Inferior parietal cortex (tissue), 1 donor: ENCODE results near the gene TMEM163.
"Not testable (repeated sequence)": the region's sequence is repeated elsewhere in the genome, so short reads cannot be mapped to it uniquely, and the experiment has no call there.

ENCODE experiments used
- DNase-seq: peaks from one replicate; pipeline ENCODE4 v3.0.0-alpha.2; 2016; ENCODE audit errors: extremely low spot score

TMEM163 gene

DNA sequence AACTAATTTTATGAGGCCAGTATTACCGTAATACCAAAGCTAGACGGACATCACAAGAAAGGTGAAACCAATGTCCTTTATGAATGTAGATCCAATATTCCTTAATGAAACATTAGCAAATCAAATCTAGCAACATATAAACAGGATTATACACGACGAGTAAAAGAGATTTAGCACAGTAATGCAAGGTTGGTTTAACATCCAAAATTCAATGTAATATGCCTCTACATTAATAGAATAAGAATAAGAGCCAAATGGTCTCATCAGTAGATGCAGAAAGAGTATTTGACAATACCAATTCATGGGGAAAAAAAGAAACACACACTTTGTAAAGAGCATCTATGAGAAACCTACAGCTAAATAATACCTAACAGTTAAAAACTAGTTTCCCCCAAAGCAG is 99.5 kb downstream of the TMEM163 start:
- no peak for DNase-seq

GRCh38 chr2:134615480-134615879 is 103.3 kb downstream of the TMEM163 start:
- DNase-seq: not testable (repeated sequence)

DNA sequence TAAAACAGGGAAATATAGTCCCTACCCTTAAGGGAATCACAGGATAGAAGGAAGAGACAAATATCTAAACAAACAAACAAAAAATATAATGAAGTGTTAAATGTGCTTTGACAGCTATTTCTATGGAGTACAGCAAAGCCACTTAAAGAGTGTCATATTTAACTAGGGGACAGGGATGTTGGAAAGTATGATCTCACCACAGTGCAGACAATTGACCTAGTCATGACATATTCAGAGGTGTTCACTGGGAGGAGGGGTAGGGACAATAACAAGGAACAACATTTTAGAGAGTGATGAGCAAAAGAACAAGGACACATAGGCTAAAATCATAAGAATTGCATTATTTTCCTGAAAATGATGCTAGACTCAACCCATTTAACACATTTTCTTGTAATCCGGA is 107.5 kb downstream of the TMEM163 start:
- no peak for DNase-seq

- DNase-seq: no peak
These were observed 107.9 kb downstream of the TMEM163 start for GRCh38 chr2:134610871-134611270.

DNA sequence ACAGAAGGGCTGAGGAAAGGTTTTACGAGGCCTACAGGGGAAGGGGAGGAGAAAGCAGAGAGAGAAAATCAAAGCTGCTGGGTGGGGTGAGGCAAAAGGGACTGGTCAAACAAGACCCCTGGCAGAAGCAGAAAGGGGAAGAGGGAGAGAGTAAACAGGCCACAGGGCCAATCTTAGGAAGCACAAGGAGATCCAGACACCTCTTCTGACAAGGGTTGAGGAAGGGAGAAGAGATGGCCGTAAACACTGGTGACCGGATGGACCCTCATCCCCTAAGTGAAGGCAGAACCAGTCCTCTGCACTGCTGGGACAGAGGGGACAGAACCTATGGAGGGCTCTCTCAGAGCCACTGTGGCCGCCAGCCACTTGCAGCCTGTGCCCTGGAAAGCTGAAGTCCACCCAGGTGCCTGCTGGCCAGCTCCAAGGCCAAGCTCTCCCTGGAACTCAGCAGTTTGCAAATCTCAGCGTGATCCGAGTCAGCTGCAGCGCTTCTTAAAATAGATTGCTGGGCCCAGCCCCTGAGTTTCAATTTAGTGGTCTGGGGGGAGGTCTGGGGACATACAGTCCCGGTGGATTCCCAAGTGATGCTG is 108.8 kb downstream of the TMEM163 start:
- no peak for DNase-seq

DNA sequence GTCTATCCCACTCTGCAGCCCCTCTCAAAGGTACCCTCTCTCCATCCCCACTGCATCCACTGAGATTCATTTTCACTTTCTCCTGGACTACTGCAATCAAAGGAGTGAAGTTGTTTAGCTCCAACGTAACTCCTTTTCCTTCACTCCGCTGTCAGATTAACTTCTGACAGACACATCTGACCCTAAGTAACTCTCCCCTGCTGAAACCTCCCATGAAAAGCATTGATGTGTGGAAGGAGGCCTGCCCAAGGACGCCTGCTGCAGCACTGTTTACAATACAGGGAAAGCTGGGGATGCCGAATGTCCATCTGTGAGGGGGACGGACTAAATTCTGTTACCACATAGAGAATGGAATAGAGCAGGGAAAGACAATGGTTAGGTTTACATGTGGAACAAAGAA is 114.8 kb downstream of the TMEM163 start:
- DNase-seq: no peak

DNA sequence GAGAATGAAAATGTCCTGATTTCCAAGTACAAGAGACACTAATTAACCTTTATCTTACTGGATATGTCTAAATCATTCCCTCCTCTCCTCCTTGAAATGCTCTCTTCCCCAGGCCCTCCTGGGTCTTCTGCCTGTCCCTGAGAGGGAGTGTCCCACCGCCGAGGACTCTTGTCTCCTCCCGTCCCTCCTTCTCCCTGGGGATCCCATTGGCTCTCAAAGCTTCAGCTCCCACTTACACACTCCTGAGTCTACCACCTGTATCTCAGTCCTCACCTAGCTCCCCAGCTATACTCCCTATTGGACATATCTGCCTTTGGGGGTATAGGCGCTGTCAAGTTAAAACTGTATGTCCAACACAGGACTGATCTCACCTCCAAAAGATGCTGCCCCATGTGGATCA is 116.1 kb downstream of the TMEM163 start:
- DNase-seq: no peak

DNA sequence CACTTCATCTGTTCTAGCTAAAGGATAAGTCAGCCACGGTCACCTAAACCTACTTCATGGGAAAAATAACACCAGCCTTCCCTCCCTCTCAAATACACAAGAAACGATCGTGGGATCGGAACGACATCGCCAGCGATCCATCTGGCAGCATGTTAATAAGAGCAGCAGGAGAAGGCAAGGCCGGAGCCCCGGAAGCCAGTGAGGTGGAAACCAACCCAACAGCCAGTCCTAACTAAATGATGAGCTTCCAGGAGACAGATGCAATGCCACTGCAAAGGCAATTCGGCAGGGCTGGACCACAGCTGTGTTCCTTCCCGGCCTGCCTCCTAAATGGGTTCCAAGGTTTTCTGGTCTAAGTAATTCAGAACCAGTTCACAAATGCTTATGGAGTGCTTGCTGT is 117.5 kb downstream of the TMEM163 start:
- DNase-seq: no peak

- DNase-seq: no peak
These were observed 118.6 kb downstream of the TMEM163 start for GRCh38 chr2:134600208-134600607.

DNA sequence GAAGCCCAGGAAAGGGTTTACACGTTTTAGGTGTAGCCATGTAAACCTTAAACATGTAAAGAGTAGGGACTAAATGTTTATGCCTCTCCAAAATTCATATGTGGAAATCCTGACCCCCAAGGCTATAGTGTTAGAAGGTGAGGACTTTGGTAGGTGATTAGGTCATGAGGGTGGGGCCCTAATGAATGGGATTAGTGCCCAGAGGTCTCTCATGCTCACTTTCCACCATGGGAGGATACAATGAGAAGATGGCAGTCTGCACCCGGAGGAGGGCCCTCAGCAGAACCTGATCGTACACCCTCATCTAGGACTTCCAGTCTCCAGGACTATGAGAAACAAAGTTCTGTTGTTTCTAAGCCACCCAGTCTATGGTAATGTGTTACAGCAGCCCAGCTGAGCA is 119.6 kb downstream of the TMEM163 start:
- no peak for DNase-seq

- DNase-seq: no peak
These were observed 124.4 kb downstream of the TMEM163 start for GRCh38 chr2:134594399-134594798.

DNA sequence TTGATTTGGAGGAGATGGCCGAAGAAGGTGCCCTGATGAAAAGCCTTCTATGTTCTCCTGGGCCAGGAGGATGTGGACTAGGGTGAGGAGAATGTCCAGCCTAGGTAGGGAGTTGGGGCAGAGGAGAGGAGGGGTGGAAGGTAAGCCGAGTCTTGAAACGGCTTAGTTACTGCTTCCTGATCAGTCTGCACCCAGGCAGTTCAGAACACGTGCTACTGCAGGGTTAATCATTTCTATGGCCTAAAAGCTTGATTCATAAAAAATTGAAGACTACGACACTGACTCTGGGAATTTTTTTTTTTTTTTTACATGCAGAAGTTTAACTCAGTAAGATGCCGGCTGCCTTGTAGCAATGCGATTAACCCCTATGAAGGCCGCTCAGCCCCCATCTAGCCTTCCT is 125.3 kb downstream of the TMEM163 start:
- DNase-seq: no peak

DNA sequence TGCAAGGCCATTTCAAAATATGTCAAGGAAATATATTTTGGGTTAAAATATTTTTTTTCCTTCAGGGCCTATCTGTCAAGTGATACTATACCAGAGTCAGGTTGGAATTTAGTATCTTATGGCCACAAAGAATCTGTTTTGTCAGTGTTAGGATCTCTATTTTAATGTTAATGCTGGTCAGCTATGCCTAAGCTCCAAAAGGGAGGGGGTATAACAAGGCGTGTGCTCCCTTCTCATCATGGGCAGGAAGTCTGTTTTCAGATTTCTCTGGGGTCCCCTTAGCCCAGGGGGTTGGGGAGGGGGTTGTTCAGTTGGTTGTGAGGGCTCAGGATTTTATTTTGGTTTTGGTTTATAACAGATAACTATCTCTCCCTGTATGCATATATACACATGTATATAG is 126.4 kb downstream of the TMEM163 start:
- no peak for DNase-seq

- DNase-seq: no peak
These were observed 127.3 kb downstream of the TMEM163 start for GRCh38 chr2:134591526-134591925.

GRCh38 chr2:134590679-134591078 is 128.1 kb downstream of the TMEM163 start:
- DNase-seq: no peak

DNA sequence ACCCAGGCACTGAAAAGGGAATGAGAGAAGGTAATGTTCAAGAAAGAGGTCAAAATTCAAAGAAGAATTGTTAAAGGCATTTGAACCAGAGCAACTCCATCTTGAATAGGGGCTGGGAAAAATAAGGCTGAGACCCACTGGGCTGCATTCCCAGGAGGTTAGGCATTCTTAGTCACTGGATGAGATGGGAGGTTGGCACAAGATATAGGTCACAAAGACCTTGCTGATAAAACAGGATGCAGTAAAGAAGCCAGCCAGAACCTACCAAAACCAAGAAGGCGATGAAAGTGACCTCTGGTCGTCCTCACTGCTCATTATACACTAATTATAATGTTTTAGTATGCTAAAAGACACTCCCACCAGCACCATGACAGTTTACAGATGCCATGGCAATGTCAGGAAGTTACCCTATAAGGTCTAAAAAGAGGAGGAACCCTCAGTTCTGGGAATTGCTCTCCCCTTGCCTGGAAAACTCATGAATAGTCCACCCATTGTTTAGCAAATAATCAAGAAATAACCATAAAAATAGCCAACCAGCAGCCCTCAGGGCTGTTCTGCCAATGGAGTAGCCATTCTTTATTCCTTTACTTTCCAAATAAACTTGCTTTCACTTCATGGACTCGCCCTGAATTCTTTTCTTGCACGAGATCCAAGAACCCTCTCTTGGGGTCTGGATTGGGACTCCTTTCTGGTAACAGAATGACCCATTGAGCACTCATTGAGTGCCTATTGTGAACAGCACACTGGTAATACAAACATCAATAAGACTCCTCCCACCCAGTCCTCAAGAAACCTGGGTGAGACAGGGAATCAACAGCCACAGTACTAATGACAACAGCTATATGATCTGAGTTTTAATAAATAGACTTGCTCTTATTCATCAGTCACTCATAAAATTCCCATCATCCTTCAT is 129.4 kb downstream of the TMEM163 start:
- not testable (repeated sequence) for DNase-seq

DNA sequence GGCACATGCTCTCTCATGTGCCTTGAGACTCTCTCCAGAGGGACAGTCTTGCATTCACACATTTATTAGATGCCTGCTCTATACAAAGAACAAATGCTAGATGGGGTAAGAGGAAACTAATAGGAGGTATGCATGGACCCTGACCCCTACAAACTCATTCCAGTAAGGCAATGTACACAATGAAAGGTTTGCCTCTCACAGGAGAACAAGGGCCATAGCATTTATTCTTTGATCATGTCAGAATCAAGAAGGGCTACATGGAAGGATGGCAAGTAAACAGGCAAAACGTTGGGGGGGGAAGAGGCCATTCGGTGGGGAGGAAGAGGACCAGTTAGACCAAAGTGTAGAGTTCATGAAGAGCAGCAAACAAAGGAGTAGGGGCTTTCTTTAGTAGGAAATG is 130.2 kb downstream of the TMEM163 start:
- no peak for DNase-seq

- no peak for DNase-seq
These were observed 132.4 kb downstream of the TMEM163 start for GRCh38 chr2:134586326-134586965.

- DNase-seq: no peak
These were observed 134.7 kb downstream of the TMEM163 start for GRCh38 chr2:134583997-134584520.

GRCh38 chr2:134583462-134583861 is 135.3 kb downstream of the TMEM163 start:
- no peak for DNase-seq

DNA sequence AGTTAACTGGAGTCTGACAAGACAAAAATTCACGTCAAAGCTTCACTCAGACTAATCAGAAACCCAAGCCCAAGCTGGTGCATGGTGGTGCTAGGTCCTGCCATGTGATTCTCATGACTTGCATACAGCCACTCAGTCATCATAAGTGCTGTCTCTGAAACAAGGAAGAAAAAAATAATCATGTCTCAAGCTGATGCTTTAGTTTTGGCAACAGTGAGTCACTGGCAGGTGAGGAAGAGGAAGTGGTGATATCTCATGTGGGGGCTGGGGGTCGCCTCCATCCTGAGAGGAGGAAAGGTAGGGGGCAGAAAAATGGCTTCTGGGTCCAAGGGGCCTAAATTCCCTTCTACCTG is 136.3 kb downstream of the TMEM163 start:
- no peak for DNase-seq

- DNase-seq: no peak
These were observed 136.8 kb downstream of the TMEM163 start for GRCh38 chr2:134581877-134582546.
